ENCODE data around the gene PARL. TPM values are rescaled to one million over a fixed set of nuclear protein-coding genes. Genes with fewer than 3 reads are reported as not detected.

The PARL gene
- total and polyA plus RNA-seq, 2 of the 8 experiments (the other 6 are each of a cell fraction or from before 2014, with no cell fraction given) = 62.7 to 85.0 TPM

- Histone ChIP-seq H2BK12ac (ENCODE audit: low read depth, low read length) (no peak overlapping the region), H3K27ac (ENCODE audit: low read depth, low read length) (no peak overlapping the region), H2BK5ac (ENCODE audit: low read depth, low read length) (no peak overlapping the region), H3K4me3 (ENCODE audit: extremely low read depth in 1 of 4, insufficient read depth in 2 of 4, low read depth in 3 of 4, low read length in 4 of 4) (no peak overlapping the region), H2AFZ (ENCODE audit: low read length) (no peak overlapping the region), H3K36me3 (ENCODE audit: control insufficient read depth in 2 of 4, insufficient read depth in 4 of 4, low read length in 3 of 4) (peaks cover 0 to 7% (median 2%) of the 10 kb centered on the region in 4 experiments; a peak in 3 of 8 replicates), H3K9me3 (ENCODE audit: insufficient read depth in 2 of 2, low read depth in 1 of 2, low read length in 1 of 2) (no peaks in the 10 kb centered on the region), H4K8ac (ENCODE audit: extremely low read depth, insufficient read depth, low read length) (no peak overlapping the region), H2AK5ac (ENCODE audit: low read depth, low read length) (no peak overlapping the region), H3K27me3 (replicated peaks in 1 of 4; ENCODE audit: control insufficient read depth in 3 of 4, extremely low read depth in 1 of 4, insufficient read depth in 3 of 4, low read length in 3 of 4) (no peaks in the 10 kb centered on the region), H3K79me2 (ENCODE audit: control insufficient read depth in 1 of 2, insufficient read depth in 2 of 2, low read length in 2 of 2) (no peaks in the 10 kb centered on the region), H3K18ac (ENCODE audit: extremely low read depth, low read length) (no peak overlapping the region), H2BK15ac (ENCODE audit: low read length) (no peak overlapping the region), H4K91ac (replicated peaks; ENCODE audit: insufficient read length, low read length) (no peak overlapping the region), H3K56ac (replicated peaks; ENCODE audit: insufficient read length, low read depth, low read length) (no peak overlapping the region), H3K4ac (replicated peaks; ENCODE audit: insufficient read length, low read depth, low read length) (no peak overlapping the region), H3K4me1 (replicated peaks in 1 of 4; ENCODE audit: control insufficient read depth in 3 of 4, insufficient read depth in 4 of 4, low read length in 3 of 4) (no peaks in the 10 kb centered on the region; a peak in 2 of 7 replicates), H4K20me1 (replicated peaks in 1 of 2; ENCODE audit: control insufficient read depth in 1 of 2, insufficient read depth in 2 of 2, low read length in 2 of 2) (peaks cover 0 to 3% of the 10 kb centered on the region in 2 experiments), H3K14ac (ENCODE audit: insufficient read length) (no peak overlapping the region), H2BK120ac (replicated peaks; ENCODE audit: low read depth, low read length) (no peak overlapping the region), H3K9ac (replicated peaks in 1 of 4; ENCODE audit: extremely low read depth in 1 of 4, low read depth in 3 of 4, low read length in 3 of 4) (no peak overlapping the region), H4K5ac (ENCODE audit: insufficient read length, low read depth, low read length) (no peak overlapping the region), H2BK20ac (ENCODE audit: low read length) (no peak overlapping the region), H3K79me1 (ENCODE audit: low read depth, low read length) (no peaks in the 10 kb centered on the region), H3K4me2 (ENCODE audit: insufficient read depth in 1 of 2, low read depth in 2 of 2, low read length in 2 of 2) (no peak overlapping the region), H3K23ac (ENCODE audit: insufficient read length) (no peak overlapping the region), H3K23me2 (ENCODE audit: low read depth, low read length) (no peaks in the 10 kb centered on the region)
- CTCF ChIA-PET (ENCODE audit: partially characterized antibody) = interaction anchor here (1.0 to 2.4 kb wide), 4 partner anchors 10 to 349 kb away, joined by 3 to 8 read pairs (median 4); no protein-coding TSS in a partner anchor
- 91% methylated on average over 20 of the region's 20 CpGs; no CpG with 5 or more reads in 1 of the 2 experiments for WGBS, 2 experiments (ENCODE audit: extremely low coverage in 1 of 2, insufficient coverage in 1 of 2, insufficient read length in 1 of 2, insufficient replicate concordance in 2 of 2, low coverage in 1 of 2, low lambda C conversion rate in 2 of 2, missing lambda C conversion rate in 1 of 2)
- FAIRE-seq = no peak
- POLR2A ChIA-PET (ENCODE audit: partially characterized antibody) = interaction anchor here (1.0 to 1.6 kb wide), 2 partner anchors 9 to 50 kb away, joined by 3 to 4 read pairs; partner anchors contain the start of gene MAP6D1
- no peak for DNase-seq (ENCODE audit: low read depth in 1 of 2, low spot score in 2 of 2)
- no peak for TF ChIP-seq PHF8 (conservative IDR thresholded peaks at IDR 0.05; ENCODE audit: low read depth, low read length)
- TF ChIP-seq SP4 (IDR thresholded peaks at IDR 0.05; ENCODE audit: low read length) = no peak
- no peak for TF ChIP-seq TBP (IDR thresholded peaks at IDR 0.05; ENCODE audit: low read depth, low read length)
- TF ChIP-seq RFX5 (IDR thresholded peaks at IDR 0.05; ENCODE audit: borderline replicate concordance, low read depth, low read length) = no peak
- no peak for TF ChIP-seq E2F6 (IDR thresholded peaks at IDR 0.05)
- no peak for TF ChIP-seq TCF12 (IDR thresholded peaks at IDR 0.05; ENCODE audit: low read depth, low read length)
- no peak for TF ChIP-seq CTBP2 (IDR thresholded peaks at IDR 0.05; ENCODE audit: borderline replicate concordance, insufficient read depth, insufficient read length, low read length)
- no peak for TF ChIP-seq EGR1 (IDR thresholded peaks at IDR 0.05; ENCODE audit: borderline replicate concordance, low read depth, low read length)
- TF ChIP-seq GTF2F1 (IDR thresholded peaks at IDR 0.05; ENCODE audit: borderline replicate concordance, low read depth, low read length) = no peak
- no peak for TF ChIP-seq MAX (IDR thresholded peaks at IDR 0.05)
- TF ChIP-seq ASH2L (IDR thresholded peaks at IDR 0.05; ENCODE audit: low read length) = no peak
- no peak for TF ChIP-seq SP1 (IDR thresholded peaks at IDR 0.05; ENCODE audit: low read depth, low read length)
Measured at GRCh38 chr3:183816681-183817510, 67.8 kb downstream of the PARL start.

All from H1 (cell line).